Activated CD8-positive, alpha-beta memory T cell treated with anti-CD3 and anti-CD28 coated beads for 4 hours (primary cell): Measurements from ENCODE around the gene ACOX3.
"Not testable (repeated sequence)": the region's sequence is repeated elsewhere in the genome, so short reads cannot be mapped to it uniquely, and the experiment has no call there.

Experiments
- DNase-seq, 2 donors: peaks; one replicate each; pipeline ENCODE4 v3.0.0-alpha.2; 2020; ENCODE audit warnings: low read depth in 2 of 2

The ACOX3 gene

DNA sequence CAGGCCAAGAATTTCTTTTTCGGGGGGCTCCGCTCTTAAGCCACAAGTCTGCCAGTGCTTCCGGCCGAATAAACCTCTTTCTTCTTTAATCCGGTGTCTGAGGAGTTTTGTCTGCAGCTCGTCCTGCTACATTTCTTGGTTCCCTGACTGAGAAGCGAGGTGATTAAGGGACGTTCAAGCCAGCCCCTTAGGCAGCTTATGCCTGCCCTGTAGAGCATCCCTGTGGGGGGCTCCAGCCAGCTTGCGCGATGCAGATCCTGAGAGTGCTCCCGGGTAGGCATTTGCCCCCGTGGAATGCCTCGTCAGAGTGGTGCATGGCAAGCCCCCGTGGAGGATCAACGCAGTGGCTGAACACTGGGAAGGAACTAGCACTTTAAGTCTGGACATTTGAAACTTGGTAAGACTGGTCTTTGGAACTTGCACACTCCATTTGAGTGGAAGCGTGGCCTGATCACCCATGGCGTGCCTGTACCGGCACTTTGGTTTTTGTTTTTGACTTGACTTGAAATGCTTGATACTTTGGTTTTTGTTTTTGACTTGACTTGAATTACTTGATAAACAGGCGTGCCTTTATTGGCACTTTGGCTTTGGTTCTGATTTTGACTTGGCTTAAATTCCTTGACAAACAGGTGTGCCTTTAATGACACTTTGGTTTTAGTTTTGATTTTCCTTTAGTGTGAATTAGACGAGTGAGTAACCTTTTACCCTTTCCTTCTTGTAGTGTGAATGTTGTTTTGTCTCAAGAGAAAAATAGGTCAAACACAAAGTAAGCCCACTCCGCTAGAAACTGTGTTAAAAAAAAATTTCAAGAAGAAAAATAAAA, 6.1 kb downstream of the ACOX3 start:
- DNase-seq, result no peak

GRCh38 chr4:8433136-8433535, 7.4 kb downstream of the ACOX3 start:
- DNase-seq, result no peak

GRCh38 chr4:8431553-8431952, 9.0 kb downstream of the ACOX3 start:
- DNase-seq, result no peak

GRCh38 chr4:8428288-8429097, 12.0 kb downstream of the ACOX3 start:
- peak; percentile 75 to 83 for DNase-seq

- DNase-seq, result no peak
Observed at GRCh38 chr4:8427761-8428287, 12.7 kb downstream of the ACOX3 start.

- no peak for DNase-seq
Observed at GRCh38 chr4:8427262-8427661, 13.3 kb downstream of the ACOX3 start.

DNA sequence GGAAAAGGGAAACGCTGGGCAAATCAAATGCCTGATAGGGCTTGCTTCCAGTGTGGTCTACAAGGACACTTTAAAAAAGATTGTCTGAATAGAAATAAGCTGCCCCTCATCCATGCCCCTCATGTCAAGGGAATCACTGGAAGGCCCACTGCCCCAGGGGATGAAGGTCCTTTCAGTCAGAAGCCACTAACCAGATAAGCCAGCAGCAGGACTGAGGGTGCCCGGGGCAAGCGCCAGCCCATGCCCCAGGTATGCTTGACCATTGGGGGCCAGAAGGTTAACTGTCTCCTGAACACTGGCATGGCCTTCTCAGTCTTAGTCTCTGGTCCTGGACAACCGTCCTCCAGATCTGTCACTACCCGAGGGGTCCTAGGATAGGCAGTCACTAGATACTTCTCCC, 17.7 kb downstream of the ACOX3 start:
- DNase-seq, result no peak

DNA sequence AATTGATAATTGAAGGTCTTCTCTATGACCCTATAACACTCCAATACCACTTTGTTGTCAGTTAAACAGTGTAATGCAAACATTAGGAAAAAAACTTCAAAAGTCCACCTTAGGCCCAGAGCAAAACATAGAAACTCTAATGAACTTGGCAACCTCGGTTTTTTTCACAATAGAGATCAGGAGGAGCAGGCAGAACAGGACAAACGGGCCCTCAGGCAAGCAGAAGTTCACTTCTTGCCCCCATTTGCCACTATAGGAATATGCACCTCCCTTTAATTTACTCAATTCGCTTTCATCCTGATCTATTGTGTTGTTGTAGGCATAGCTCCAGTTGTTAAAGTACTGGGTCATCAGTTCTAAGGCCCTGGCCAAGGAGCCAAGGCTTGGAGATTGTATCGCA, 18.2 kb downstream of the ACOX3 start:
- DNase-seq, result no peak

DNA sequence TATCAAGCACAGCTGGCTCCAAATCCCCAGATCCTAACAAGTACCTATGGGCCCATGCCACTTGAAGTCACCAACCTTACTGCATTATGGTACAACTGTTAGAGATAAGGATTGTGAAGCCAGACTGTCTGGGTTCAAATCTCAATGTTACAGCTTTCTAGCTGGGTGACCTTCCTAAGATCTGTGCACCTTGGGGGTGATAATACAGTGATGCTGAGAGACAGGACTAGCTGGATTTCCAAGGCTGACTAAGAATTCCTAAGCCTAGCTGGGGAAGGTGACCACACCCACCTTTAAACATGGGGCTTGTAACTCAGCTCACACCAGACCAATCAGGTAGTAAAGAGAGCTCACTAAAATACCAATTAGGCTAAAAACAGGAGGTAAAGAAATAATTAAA, 20.4 kb downstream of the ACOX3 start:
- DNase-seq, result not testable (repeated sequence)

DNA sequence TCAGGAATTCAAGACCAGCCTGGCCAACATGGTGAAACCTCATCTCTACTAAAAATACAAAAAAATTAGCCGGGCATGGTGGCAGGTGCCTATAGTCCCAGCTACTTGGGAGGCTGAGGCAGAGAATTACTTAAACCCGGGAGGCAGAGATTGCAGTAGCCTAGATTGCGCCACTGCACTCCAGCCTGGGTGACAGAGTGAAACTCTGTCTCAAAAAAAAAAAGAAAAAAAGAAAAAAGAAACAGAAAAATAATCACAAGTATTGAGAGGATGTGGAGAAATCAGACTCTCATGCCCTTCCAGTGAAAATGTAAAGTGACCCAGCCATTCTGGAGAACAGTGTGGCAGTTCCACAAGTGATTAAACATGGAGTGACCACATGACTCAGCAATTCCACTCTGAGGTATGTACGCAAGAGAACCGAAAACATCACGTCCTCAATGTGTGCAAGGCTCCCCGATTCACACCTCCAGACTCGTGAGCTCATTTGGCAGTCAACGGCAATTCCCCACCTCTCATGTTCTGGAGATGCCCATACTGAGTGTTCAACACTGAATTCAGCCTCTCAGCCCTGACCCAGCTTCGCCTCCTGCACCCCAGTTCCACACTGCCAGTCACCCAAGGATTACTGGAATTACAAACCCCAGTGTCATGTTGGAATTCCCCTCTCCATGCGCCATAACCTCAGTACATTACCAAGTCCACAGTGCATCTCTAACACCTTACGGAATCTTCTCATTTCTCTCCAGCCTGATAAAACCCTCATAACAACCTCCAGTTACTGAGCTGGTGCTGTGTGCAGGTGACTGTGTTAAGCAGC, 21.1 kb downstream of the ACOX3 start:
- no peak for DNase-seq

- DNase-seq, result no peak
Observed at GRCh38 chr4:8417071-8417614, 23.4 kb downstream of the ACOX3 start.

DNA sequence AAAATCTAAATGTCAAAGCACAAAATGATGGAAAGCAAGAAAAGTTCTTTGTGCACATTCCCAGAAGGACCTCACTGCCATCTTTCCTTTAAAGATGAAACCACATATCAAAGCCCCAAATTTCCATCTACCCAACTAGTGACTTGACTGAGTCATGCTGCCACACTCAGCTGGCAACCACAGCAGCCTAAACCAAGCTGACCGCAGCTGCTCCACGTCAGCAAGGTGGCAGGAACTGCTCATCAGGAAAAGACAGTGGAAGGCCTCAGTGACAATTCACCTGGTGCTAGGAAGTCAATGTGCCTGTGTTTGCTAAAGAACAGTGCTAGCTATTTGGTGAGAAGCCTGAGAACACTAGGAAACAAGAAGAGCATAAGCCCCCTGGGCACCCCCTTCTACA, 26.1 kb downstream of the ACOX3 start:
- peak in 1 of 2 donors; percentile 9 for DNase-seq

GRCh38 chr4:8412288-8412687, 28.2 kb downstream of the ACOX3 start:
- DNase-seq, result no peak

DNA sequence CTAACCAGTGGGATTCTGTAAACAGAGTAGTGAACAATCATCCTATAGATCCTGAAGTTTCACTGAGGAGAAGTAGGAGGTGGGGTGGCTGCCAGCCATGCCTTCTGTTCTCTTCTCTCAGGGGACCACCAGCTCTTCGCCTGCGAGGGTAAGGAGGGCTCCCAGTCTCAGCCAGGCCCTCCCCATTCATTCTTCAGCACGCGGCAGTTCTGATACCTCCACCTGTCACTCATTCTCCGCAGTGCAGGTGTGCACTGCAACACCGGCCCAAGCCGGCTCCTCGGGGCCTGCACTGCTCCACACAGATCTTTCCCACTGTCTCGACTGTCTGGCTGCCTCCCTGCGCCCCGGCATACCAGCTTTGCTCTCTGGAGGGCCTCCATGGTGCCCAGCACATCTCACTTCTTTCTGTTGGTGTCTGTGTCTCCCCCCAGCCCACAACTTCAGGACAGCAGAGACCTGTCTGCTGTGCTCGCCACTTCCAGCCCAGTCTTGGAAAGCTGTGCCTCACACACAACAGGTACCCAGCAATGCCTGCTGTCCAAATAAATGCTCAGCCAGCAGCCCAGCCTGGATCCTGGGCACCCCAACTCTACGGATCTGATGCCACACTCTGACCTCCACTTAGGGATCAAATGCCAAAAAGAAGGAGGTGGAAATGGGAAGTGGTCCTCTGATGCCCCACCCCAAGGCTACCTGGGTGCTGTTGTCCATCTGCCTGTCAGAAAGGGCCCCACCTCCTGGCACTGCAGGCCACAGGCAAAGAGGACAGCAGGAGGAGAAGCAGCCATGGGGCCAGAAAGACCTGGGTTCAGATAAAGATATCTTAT, 29.0 kb downstream of the ACOX3 start:
- DNase-seq, result no peak

DNA sequence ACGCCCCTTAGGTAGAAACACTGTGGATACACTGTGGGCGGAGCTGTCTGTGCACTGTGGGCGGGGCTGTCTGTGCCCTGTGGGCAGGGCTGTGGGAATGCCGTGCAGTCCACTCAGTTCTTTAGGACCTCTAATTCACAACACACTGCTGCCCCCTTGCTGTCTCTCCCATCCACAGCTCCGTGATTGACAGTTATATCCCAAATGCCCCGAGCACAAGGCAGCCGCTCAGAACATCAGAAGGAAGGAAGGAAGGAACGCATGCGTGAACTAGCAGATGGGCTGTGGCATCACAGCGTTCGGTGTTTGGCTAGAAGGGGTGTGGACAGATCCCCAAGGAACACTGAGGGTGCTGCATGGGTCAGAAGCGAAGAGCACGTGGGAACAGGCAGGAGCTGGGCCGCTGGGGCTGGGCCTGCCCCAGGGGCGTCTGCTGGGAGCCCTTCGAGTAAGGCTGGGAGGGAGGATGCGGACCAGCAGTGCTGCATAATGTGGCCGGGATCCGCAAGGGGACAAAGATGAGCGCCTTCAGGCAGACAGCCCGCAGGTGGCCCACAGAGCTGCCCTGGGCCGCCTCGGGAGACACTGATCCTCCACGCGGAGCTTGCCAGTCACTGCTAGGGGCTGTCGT, 29.8 kb downstream of the ACOX3 start:
- DNase-seq, result no peak

DNA sequence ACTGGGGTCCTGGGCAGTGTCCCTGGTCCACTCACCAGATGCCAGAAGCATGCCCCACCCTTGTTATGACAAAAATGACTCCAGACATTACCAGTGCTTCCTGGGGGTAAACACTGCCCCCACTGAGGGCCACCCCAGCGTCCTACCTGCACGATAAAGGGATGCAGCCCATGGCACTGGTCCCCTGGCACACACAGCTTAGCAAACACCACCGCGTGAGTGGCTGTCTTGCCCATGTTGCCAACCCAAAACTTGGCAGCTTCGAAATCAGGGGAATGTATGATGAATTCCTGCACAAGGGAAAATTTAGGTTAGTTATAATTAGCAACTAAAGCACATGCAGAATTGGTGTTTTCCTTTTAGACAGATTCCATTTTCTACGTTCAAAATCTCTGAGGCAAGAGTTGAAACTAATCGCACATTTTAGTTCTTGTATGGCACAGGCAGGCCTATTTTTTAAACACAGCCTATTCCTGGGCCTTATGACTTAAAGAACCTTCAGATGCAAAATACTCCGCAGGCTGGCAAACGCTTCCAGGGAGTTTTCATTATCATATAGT, 30.4 kb downstream of the ACOX3 start:
- no peak for DNase-seq

- peak; percentile 43 to 47 for DNase-seq
Observed at GRCh38 chr4:8409264-8410065, 31.1 kb downstream of the ACOX3 start.

DNA sequence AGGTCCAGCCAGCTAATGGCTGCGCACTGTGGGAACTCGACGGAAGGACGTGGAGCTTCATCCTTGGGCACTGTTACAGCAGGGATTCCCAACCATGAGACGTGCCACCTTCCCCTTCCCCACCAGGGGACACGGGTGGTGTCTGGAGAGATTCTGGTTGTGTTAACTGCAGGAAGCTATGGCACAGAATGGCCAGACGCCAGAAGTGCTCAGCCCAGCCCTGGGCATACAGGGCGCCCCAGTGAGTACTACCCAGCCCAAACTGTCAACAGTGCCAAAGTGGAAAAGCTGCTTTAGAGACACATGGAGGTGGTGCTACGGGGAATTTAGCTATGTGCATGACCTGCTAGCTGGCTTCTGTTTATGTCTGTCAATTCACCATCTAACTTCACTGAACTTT, 32.8 kb downstream of the ACOX3 start:
- DNase-seq, result no peak

DNA sequence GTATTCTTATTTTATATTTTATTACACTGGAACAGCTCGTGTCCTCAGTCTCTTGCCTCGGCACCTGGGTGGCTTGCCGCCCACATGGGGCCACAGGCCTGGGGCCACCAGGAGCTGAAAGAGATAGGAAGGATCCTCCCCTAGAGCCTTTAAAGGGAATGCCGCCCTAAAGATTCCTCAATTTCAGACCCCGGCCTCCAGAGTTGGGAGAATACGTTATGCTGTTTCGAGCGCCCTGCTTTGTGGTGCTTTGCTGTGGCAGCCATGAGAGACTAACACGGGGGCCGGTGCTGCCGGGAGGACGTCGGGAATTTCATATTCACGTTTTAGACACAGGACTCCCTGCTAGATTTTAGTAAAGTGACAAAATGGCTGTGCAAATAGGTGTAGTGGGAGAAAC, 33.2 kb downstream of the ACOX3 start:
- no peak for DNase-seq
